ENCODE measurements around the gene SRPX. TPM values are rescaled to one million over a fixed set of nuclear protein-coding genes. Genes with fewer than 3 reads are reported as not detected.

The SRPX gene
- total and polyA plus RNA-seq, 2 of the 13 experiments (the other 11 are each of a cell fraction or from before 2014, with no cell fraction given), result 0.30 TPM; not detected in 1

DNA sequence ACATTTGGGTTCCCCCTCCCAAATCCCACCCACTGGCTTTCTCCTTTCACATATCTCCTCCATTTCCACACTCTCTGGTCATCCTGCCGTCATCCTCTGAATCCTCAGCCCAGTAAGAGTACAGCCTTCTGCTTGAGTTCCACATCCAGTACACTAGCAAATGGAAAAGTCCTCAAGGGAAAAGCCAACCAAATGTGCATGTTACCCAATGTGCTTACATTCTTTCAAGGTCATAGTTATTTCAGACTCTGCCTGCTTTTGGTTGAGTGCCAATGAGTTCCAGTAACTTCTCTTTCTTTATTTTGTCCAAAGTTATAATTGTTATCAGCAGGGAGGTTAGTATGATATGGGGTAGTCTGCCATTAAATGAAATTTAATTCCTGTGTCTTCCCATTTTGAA is 78.1 kb downstream of the SRPX start:
- ATAC-seq (no peak), DNase-seq (ENCODE audit: low spot score) (no peak), FAIRE-seq (no peak)
- Histone ChIP-seq H2AFZ (ENCODE audit: low read length) (no peak overlapping the region), H3K4me1 (ENCODE audit: insufficient read depth, low read length) (no peaks in the 10 kb centered on the region), H3K4me2 (ENCODE audit: low read depth, low read length) (no peak overlapping the region), H3K9ac (ENCODE audit: insufficient read depth, low read depth, low read length) (no peak overlapping the region), H3K27ac (ENCODE audit: extremely low read length, insufficient read depth, low read length) (no peak overlapping the region), H3K9me3 (ENCODE audit: low read length) (no peaks in the 10 kb centered on the region), H4K20me1 (ENCODE audit: insufficient read depth, low read length) (no peaks in the 10 kb centered on the region), H3K4me3 (replicated peaks in 1 of 3; ENCODE audit: insufficient read depth in 1 of 3, low read depth in 2 of 3, low read length in 3 of 3) (no peak overlapping the region), H3K79me2 (ENCODE audit: insufficient read depth, low read length) (no peaks in the 10 kb centered on the region), H3K36me3 (replicated peaks in 1 of 2; ENCODE audit: control insufficient read depth in 1 of 2, insufficient read depth in 2 of 2, low read length in 2 of 2) (no peaks in the 10 kb centered on the region), H3K27me3 (ENCODE audit: control insufficient read depth in 1 of 2, insufficient read depth in 2 of 2, low read length in 2 of 2) (no peaks in the 10 kb centered on the region)
- BruUV-seq (replicated peaks), result no TSS peak
- ChIA-PET CTCF (ENCODE audit: low intra/inter-chr PET ratio, low total read pairs) (no interaction called here), POLR2A (no interaction called here)
- in situ Hi-C loops (cut with HindIII; ENCODE audit: extremely low pct_ligation_motif_present, low pct_unique_long_range_greater_than_20kb), result no loop called here
- intact Hi-C loops (cut with micrococcal nuclease; ENCODE audit: unreplicated experiment), result no loop called here
- 91% methylated on average over 1 of the region's 1 CpG for WGBS (ENCODE audit: low lambda C conversion rate)
- TF ChIP-seq RBAK (CRISPR knock-in tag; IDR thresholded peaks at IDR 0.05), result no peak
- TF ChIP-seq CHCHD3 (CRISPR knock-in tag; IDR thresholded peaks at IDR 0.05), result no peak
- TF ChIP-seq, protein P1, sequence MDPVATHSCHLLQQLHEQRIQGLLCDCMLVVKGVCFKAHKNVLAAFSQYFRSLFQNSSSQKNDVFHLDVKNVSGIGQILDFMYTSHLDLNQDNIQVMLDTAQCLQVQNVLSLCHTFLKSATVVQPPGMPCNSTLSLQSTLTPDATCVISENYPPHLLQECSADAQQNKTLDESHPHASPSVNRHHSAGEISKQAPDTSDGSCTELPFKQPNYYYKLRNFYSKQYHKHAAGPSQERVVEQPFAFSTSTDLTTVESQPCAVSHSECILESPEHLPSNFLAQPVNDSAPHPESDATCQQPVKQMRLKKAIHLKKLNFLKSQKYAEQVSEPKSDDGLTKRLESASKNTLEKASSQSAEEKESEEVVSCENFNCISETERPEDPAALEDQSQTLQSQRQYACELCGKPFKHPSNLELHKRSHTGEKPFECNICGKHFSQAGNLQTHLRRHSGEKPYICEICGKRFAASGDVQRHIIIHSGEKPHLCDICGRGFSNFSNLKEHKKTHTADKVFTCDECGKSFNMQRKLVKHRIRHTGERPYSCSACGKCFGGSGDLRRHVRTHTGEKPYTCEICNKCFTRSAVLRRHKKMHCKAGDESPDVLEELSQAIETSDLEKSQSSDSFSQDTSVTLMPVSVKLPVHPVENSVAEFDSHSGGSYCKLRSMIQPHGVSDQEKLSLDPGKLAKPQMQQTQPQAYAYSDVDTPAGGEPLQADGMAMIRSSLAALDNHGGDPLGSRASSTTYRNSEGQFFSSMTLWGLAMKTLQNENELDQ (CRISPR knock-in tag; IDR thresholded peaks at IDR 0.05; ENCODE audit: borderline replicate concordance), result no peak
- TF ChIP-seq SNRNP70 (IDR thresholded peaks at IDR 0.05; ENCODE audit: low read depth, low read length), result no peak
- no peak for TF ChIP-seq GLI4 (CRISPR knock-in tag; IDR thresholded peaks at IDR 0.05; ENCODE audit: borderline replicate concordance)
- no peak for TF ChIP-seq CBX2 (IDR thresholded peaks at IDR 0.05; ENCODE audit: low read depth, low read length)
- no peak for TF ChIP-seq CBX2 (CRISPR knock-in tag; IDR thresholded peaks at IDR 0.05; ENCODE audit: low read depth)
- TF ChIP-seq ZBTB7A (CRISPR knock-in tag; IDR thresholded peaks at IDR 0.05), result no peak
- no peak for TF ChIP-seq SRSF4 (IDR thresholded peaks at IDR 0.05; ENCODE audit: low read depth, low read length, poor library complexity, severe bottlenecking)
- no peak for TF ChIP-seq XBP1 (CRISPR knock-in tag; IDR thresholded peaks at IDR 0.05)
- TF ChIP-seq, protein P2, sequence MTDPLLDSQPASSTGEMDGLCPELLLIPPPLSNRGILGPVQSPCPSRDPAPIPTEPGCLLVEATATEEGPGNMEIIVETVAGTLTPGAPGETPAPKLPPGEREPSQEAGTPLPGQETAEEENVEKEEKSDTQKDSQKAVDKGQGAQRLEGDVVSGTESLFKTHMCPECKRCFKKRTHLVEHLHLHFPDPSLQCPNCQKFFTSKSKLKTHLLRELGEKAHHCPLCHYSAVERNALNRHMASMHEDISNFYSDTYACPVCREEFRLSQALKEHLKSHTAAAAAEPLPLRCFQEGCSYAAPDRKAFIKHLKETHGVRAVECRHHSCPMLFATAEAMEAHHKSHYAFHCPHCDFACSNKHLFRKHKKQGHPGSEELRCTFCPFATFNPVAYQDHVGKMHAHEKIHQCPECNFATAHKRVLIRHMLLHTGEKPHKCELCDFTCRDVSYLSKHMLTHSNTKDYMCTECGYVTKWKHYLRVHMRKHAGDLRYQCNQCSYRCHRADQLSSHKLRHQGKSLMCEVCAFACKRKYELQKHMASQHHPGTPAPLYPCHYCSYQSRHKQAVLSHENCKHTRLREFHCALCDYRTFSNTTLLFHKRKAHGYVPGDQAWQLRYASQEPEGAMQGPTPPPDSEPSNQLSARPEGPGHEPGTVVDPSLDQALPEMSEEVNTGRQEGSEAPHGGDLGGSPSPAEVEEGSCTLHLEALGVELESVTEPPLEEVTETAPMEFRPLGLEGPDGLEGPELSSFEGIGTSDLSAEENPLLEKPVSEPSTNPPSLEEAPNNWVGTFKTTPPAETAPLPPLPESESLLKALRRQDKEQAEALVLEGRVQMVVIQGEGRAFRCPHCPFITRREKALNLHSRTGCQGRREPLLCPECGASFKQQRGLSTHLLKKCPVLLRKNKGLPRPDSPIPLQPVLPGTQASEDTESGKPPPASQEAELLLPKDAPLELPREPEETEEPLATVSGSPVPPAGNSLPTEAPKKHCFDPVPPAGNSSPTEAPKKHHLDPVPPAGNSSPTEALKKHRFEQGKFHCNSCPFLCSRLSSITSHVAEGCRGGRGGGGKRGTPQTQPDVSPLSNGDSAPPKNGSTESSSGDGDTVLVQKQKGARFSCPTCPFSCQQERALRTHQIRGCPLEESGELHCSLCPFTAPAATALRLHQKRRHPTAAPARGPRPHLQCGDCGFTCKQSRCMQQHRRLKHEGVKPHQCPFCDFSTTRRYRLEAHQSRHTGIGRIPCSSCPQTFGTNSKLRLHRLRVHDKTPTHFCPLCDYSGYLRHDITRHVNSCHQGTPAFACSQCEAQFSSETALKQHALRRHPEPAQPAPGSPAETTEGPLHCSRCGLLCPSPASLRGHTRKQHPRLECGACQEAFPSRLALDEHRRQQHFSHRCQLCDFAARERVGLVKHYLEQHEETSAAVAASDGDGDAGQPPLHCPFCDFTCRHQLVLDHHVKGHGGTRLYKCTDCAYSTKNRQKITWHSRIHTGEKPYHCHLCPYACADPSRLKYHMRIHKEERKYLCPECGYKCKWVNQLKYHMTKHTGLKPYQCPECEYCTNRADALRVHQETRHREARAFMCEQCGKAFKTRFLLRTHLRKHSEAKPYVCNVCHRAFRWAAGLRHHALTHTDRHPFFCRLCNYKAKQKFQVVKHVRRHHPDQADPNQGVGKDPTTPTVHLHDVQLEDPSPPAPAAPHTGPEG (CRISPR knock-in tag; IDR thresholded peaks at IDR 0.05), result no peak
- TF ChIP-seq AGO1 (IDR thresholded peaks at IDR 0.05; ENCODE audit: low read depth, low read length, poor library complexity, severe bottlenecking), result no peak
- TF ChIP-seq, protein P3, sequence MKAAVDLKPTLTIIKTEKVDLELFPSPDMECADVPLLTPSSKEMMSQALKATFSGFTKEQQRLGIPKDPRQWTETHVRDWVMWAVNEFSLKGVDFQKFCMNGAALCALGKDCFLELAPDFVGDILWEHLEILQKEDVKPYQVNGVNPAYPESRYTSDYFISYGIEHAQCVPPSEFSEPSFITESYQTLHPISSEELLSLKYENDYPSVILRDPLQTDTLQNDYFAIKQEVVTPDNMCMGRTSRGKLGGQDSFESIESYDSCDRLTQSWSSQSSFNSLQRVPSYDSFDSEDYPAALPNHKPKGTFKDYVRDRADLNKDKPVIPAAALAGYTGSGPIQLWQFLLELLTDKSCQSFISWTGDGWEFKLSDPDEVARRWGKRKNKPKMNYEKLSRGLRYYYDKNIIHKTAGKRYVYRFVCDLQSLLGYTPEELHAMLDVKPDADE (CRISPR knock-in tag; IDR thresholded peaks at IDR 0.05), result no peak
